Endothelial cell of umbilical vein (primary cell): ENCODE data around the gene ELK3. TPM values are rescaled to one million over a fixed set of nuclear protein-coding genes. Genes with fewer than 3 reads are reported as not detected.
A peak's percentile ranks its signal among the peaks of the same experiment; 100 is the strongest.

Experiments
- BruUV-seq: library from RNA; stranded (reverse); fragments of 400-500 nt; replicated peaks from 2 replicates; lab custom pipeline; 2021; lab: Mats Ljungman, UMichigan
- CTCF ChIA-PET: fragments of 300-600, 350-600 bp; sonication (Branson Sonifier 250); formaldehyde crosslinking; loops from one replicate; lab custom pipeline; 2021; ENCODE audit warnings: antibody characterized with exemption, inconsistent platforms; lab: Charles Lee
- POLR2A ChIA-PET: fragments of 300-600, 350-600 bp; sonication (Branson Sonifier 250); formaldehyde crosslinking; loops from one replicate; lab custom pipeline; 2021; ENCODE audit warnings: antibody characterized with exemption, inconsistent platforms; lab: Charles Lee
- DNase-seq: peaks from one replicate; pipeline ENCODE4 v3.0.0-alpha.2; 2011; ENCODE audit warnings: low read depth, low spot score
- FAIRE-seq: peaks from 2 replicates; lab custom pipeline; 2011; peaks lifted over from hg19 to GRCh38; lab: Jason Lieb, UNC
- H2AFZ ChIP-seq: 2 replicates; pipeline ENCODE4 v1.6.0; 2012; ENCODE audit warnings: low read depth, low read length, control low read depth, inconsistent platforms
- H3K27ac ChIP-seq: 2 replicates; pipeline ENCODE4 v1.5.1; 2011; ENCODE audit warnings: low read depth, mild to moderate bottlenecking, control low read depth, low read length, moderate library complexity; ENCODE audit not compliant: insufficient read depth
- H3K27me3 ChIP-seq, 2 experiments: 2 replicates each; pipeline versions ENCODE4 v1.6.0 to v1.6.1; 2011; ENCODE audit warnings: low read length in 2 of 2, mixed read lengths in 1 of 2; ENCODE audit not compliant: control insufficient read depth in 2 of 2, insufficient read depth in 2 of 2
- H3K36me3 ChIP-seq, 2 experiments: 2 replicates in 1 of 2; 3 replicates in 1 of 2; pipeline ENCODE4 v1.5.1; 2011; ENCODE audit warnings: low read length in 2 of 2, mild to moderate bottlenecking in 1 of 2, moderate library complexity in 1 of 2; ENCODE audit not compliant: control insufficient read depth in 2 of 2, insufficient read depth in 2 of 2; ENCODE audit errors: extremely low read depth in 1 of 2
- H3K4me1 ChIP-seq: 3 replicates; pipeline ENCODE4 v1.5.1; 2011; ENCODE audit warnings: mild to moderate bottlenecking, low read length; ENCODE audit not compliant: control insufficient read depth, insufficient read depth; ENCODE audit errors: extremely low read depth
- H3K4me2 ChIP-seq: 2 replicates; pipeline ENCODE4 v1.6.1; 2011; ENCODE audit warnings: low read length, control low read depth, mixed read lengths; ENCODE audit not compliant: insufficient read depth
- H3K4me3 ChIP-seq, 3 experiments: fragments of 200-600 bp in 1 of 3; sonication (generic), shearing (Covaris generic) in 1 of 3; replicated peaks in 1 of 3; 2 replicates each; pipeline ENCODE4 v1.5.1; 2011 to 2016; ENCODE audit warnings: control low read depth in 3 of 3, low read length in 3 of 3, mild to moderate bottlenecking in 2 of 3, inconsistent platforms in 1 of 3, low read depth in 1 of 3, moderate library complexity in 1 of 3; ENCODE audit not compliant: insufficient read depth in 1 of 3
- H3K79me2 ChIP-seq: 2 replicates; pipeline ENCODE4 v1.6.0; 2012; ENCODE audit warnings: low read length, inconsistent platforms; ENCODE audit not compliant: control insufficient read depth, insufficient read depth
- H3K9ac ChIP-seq: replicated peaks from 2 replicates; pipeline ENCODE3; 2011; ENCODE audit warnings: low read length, control low read depth; ENCODE audit not compliant: insufficient read depth; ENCODE audit errors: extremely low read depth
- H3K9me1 ChIP-seq: replicated peaks from 3 replicates; pipeline ENCODE4 v1.6.0; 2011; ENCODE audit warnings: mild to moderate bottlenecking, low read length; ENCODE audit not compliant: control insufficient read depth, insufficient read depth; ENCODE audit errors: extremely low read depth
- H3K9me3 ChIP-seq: replicated peaks from 2 replicates; pipeline ENCODE4 v1.5.1; 2012; ENCODE audit warnings: low read length, inconsistent platforms; ENCODE audit not compliant: control insufficient read depth, insufficient read depth
- H4K20me1 ChIP-seq: replicated peaks from 2 replicates; pipeline ENCODE3; 2011; ENCODE audit warnings: mild to moderate bottlenecking, low read length; ENCODE audit not compliant: control insufficient read depth, insufficient read depth; ENCODE audit errors: extremely low read depth
- CTCF ChIP-seq, 2 donors: IDR thresholded peaks; 1 replicate in 1 of 2; 2 replicates in 1 of 2; pipeline ENCODE4 v1.5.1; 2011; ENCODE audit warnings: low read length in 2 of 2, mild to moderate bottlenecking in 2 of 2, moderate library complexity in 2 of 2, control low read depth in 1 of 2, inconsistent platforms in 1 of 2, low read depth in 1 of 2; ENCODE audit not compliant: insufficient read depth in 1 of 2; ENCODE audit errors: extremely low read depth in 1 of 2
- FOS ChIP-seq: IDR thresholded peaks from 2 replicates; pipeline ENCODE4 v1.6.1; 2011; ENCODE audit warnings: mild to moderate bottlenecking, low read length, moderate library complexity, borderline replicate concordance; ENCODE audit not compliant: insufficient read depth
- JUN ChIP-seq: IDR thresholded peaks from 2 replicates; pipeline ENCODE4 v1.6.1; 2011; ENCODE audit warnings: borderline replicate concordance, low read depth; ENCODE audit not compliant: insufficient read length, insufficient read depth
- MYC ChIP-seq: IDR thresholded peaks from one replicate; pipeline ENCODE4 v1.6.1; 2011; ENCODE audit warnings: mild to moderate bottlenecking, low read depth, low read length
- POLR2AphosphoS5 ChIP-seq: IDR thresholded peaks from 2 replicates; pipeline ENCODE4 v1.6.1; 2012; ENCODE audit warnings: low read depth, mild to moderate bottlenecking, control low read depth, low read length, moderate library complexity; ENCODE audit not compliant: insufficient read depth
- dilution Hi-C: fragments of 300-500 bp; cut with MboI; formaldehyde crosslinking; loops from one replicate; pipeline ENCODE4 v1.15.0; 2019; ENCODE audit warnings: low sequenced_read_pairs; ENCODE audit not compliant: extremely low pct_ligation_motif_present
- intact Hi-C: fragments of 100-400 bp; cut with micrococcal nuclease; formaldehyde crosslinking; loops from one replicate; pipeline ENCODE4 v1.10.0; 2022
- polyA plus RNA-seq, 4 experiments: library from polyadenylated mRNA; depleted of rRNA in 3 of 4; stranded (reverse) in 3 of 4; unstranded in 1 of 4; fragments of >200 nt; gene quantifications; 2 replicates each; pipeline versions ENCODE4 v1.2.1 to v1.2.3, GENCODE V29; 2011 to 2012; ENCODE audit warnings: missing spikeins in 1 of 4
- total RNA-seq: library from RNA; stranded (reverse); gene quantifications from 2 replicates; pipeline ENCODE4 v1.2.3, GENCODE V29; 2021

The ELK3 gene
- total and polyA plus RNA-seq, 2 donors (not counting 3 experiments of a cell fraction or from before 2014, with no cell fraction given): 64.8 to 132 TPM

GRCh38 chr12:96189781-96190180 lies 4.4 kb upstream of the ELK3 start:
- dilution Hi-C loops: no loop called here
- peaks cover 23% of the 10 kb centered on the region for H3K4me1 ChIP-seq
- intact Hi-C loops: no loop called here
- no peak for DNase-seq
- H3K9me3 ChIP-seq: no peaks in the 10 kb centered on the region
- CTCF ChIA-PET: interaction anchor here (1.6 to 1.7 kb wide), 2 partner anchors 13 to 21 kb away, joined by 4 to 5 read pairs; no protein-coding TSS in a partner anchor
- H3K36me3 ChIP-seq: no peaks in the 10 kb centered on the region
- POLR2A ChIA-PET: no interaction called here
- no peaks in the 10 kb centered on the region for H3K9me1 ChIP-seq
- no peak overlapping the region for H3K27ac ChIP-seq
- no peak overlapping the region for H2AFZ ChIP-seq
- no peak for TF ChIP-seq POLR2AphosphoS5
- TF ChIP-seq MYC: no peak
- no peak for TF ChIP-seq CTCF (IDR thresholded peaks at IDR 0.05; ENCODE audit: extremely low read depth in 1 of 2, insufficient read depth in 1 of 2, low read depth in 1 of 2, low read length in 2 of 2)
- no peak for TF ChIP-seq JUN
- BruUV-seq: no TSS peak
- no peak for FAIRE-seq
- no peak overlapping the region for H3K9ac ChIP-seq
- no peaks in the 10 kb centered on the region for H3K27me3 ChIP-seq
- H3K79me2 ChIP-seq: peaks cover 2% of the 10 kb centered on the region
- H3K4me3 ChIP-seq: no peak overlapping the region
- no peak overlapping the region for H3K4me2 ChIP-seq
- H4K20me1 ChIP-seq: no peaks in the 10 kb centered on the region

GRCh38 chr12:96190413-96191108 lies 3.6 kb upstream of the ELK3 start:
- no peak overlapping the region for H3K4me3 ChIP-seq
- ChIA-PET POLR2A (no interaction called here), CTCF (interaction anchor here (0.9 to 1.7 kb wide), 4 partner anchors 11 to 25 kb away, joined by 3 to 5 read pairs (median 4); no protein-coding TSS in a partner anchor)
- no peaks in the 10 kb centered on the region for H3K9me1 ChIP-seq
- no peak overlapping the region for H3K9ac ChIP-seq
- DNase-seq: no peak
- H3K4me1 ChIP-seq: peaks cover 23% of the 10 kb centered on the region
- H3K36me3 ChIP-seq: no peaks in the 10 kb centered on the region
- no peaks in the 10 kb centered on the region for H3K9me3 ChIP-seq
- no TSS peak for BruUV-seq
- dilution Hi-C loops: no loop called here
- intact Hi-C loops: no loop called here
- no peak overlapping the region for H3K4me2 ChIP-seq
- no peak overlapping the region for H2AFZ ChIP-seq
- TF ChIP-seq FOS (peak; percentile 23), POLR2AphosphoS5 (no peak), MYC (no peak)
- peaks cover 10% of the 10 kb centered on the region for H3K79me2 ChIP-seq
- no peaks in the 10 kb centered on the region for H4K20me1 ChIP-seq
- no peaks in the 10 kb centered on the region for H3K27me3 ChIP-seq
- no peak overlapping the region for H3K27ac ChIP-seq
- FAIRE-seq: peak; percentile 15
